Measurements from ENCODE around the gene MAN2B1.
A peak's percentile ranks its signal among the peaks of the same experiment; 100 is the strongest.
"Not testable (repeated sequence)": the region's sequence is repeated elsewhere in the genome, so short reads cannot be mapped to it uniquely, and the experiment has no call there.

The MAN2B1 gene

DNA sequence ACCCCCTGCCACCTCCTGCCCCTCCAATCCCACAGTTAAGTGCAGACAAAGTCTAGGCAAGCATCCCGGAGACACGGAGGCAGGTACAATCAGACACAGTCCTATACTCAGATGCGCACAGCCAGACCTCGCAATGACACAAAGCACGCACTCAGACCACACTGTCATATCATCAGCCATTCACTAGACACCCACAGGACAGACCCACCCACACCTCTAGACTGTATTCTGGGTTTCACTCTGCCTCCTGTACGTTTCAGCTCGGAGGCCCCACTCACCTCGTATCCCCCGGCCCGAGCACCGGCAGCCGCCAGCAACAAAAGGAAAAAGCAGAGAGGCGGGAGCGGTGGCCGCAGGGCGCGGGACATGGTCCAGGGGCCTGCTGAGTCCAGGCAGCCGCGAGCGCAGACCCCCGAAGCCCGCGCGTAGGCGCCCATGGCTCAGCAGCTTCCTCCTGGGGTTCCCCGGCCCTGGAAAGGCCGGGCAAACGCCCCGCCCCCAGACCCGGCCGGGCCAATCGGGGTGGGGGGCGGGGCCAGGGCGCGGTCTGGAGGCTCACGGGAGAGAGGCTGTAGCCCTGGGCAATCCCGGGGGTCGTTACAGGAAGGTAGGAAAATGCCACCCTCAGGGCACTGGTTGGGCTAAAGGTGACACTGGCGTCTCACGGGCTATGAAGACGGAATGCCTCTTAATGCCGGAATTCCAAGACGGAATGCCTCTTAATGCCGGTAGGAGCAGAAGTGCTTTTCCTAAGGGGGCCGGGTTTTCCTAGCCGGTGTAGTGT lies at the start of gene MAN2B1, which contains the start of gene WDR83:
MAN2B1 (minus strand) TSS at position 478 of the 784 bp plus-strand sequence; CDS start at position 437, 41 bp downstream.
WDR83 (plus strand) TSS at position 543 of the 784 bp plus-strand sequence. CDS start 2,984 bp downstream, outside the sequence.
- peak within 1 kb of the TSS; percentile 72; the same call in 1 of the 2 replicates for H3K27ac ChIP-seq
- no peak for TF ChIP-seq CTCF (conservative IDR thresholded peaks at IDR 0.05)

DNA sequence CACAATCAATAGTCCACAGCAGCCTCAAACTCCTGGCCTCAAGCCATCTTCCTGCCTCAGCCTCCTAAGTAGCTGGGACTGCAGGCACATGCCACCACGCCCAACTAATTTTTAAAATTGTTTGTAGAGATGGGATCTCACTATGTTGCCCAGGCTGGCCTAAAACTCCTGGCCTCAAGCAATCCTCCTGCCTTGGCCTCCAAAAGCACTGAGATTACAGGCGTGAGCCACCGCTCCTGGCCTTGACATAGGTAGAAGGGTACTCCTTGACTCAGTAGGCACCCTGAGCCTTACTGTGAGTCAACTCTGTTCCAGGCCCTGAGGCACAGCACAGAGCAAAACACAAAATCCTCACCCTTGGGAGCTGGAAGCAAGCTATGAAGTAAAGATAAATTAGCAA lies 49.4 kb upstream of the MAN2B1 start:
- H3K27ac ChIP-seq, result no peak overlapping the region
- TF ChIP-seq CTCF (conservative IDR thresholded peaks at IDR 0.05), result no peak

DNA sequence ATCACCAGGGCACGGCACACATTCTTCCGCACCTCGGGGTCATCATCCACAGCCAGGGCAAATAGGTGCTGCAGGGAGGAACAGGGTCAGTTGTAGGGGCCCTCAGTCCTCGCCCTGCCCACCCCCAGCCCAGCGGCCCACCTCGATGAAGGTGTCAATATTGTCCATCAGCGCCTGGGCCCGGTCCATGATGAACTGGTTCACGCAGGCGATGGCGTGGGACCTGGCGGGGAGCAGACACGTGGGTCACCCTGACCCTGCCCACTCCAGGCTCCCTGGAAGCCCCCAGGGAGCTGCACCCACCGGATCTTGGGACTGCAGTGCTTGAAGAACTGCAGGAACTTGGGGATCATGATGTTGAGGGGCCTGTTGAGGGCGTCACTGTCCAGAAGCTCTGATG lies 48.6 kb upstream of the MAN2B1 start:
- TF ChIP-seq CTCF (conservative IDR thresholded peaks at IDR 0.05), result no peak
- H3K27ac ChIP-seq, result no peak overlapping the region

GRCh38 chr19:12713304-12713703 lies 46.8 kb upstream of the MAN2B1 start:
- H3K27ac ChIP-seq, result not testable (repeated sequence)

DNA sequence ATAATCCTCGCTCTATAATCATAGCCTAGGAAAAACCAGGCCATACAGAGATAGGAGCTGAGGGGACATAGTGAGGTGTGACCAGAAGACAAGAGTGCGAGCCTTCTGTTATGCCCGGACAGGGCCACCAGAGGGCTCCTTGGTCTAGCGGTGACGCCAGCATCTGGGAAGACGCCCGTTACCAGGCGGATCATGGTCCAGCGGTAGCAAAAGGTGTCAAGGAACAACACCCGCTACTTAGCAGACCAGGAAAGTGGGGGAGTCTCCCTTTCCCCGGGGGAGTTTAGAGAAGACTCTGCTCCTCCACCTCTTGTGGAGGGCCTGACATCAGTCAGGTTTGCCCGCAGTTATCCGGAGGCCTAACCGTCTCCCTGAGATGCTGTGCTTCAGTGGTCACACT lies 45.5 kb upstream of the MAN2B1 start:
- H3K27ac ChIP-seq, result not testable (repeated sequence)
- peak; percentile 67 for TF ChIP-seq CTCF (conservative IDR thresholded peaks at IDR 0.05)

- no peak for TF ChIP-seq CTCF (conservative IDR thresholded peaks at IDR 0.05)
These were observed 44.6 kb upstream of the MAN2B1 start for GRCh38 chr19:12711187-12711586.

DNA sequence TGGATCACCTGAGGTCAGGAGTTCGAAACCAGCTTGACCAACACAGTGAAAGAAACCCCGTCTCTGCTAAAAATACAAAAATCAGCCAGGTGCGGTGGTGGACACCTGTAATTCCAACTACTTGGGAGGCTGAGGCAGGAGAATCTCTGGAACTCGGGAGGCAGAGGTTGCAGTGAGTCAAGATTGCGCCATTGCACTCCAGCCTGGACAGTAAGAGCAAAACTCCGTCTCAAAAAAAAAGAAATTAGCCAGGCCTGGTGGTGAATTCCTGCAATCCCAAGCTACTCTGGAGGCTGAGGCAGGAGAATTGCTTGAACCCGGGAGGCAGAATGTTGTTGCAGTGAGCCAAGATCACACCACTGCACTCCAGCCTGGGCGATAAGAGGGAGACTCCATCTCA lies 42.1 kb upstream of the MAN2B1 start:
- no peak for TF ChIP-seq CTCF (conservative IDR thresholded peaks at IDR 0.05)
- no peak overlapping the region for H3K27ac ChIP-seq

More at GRCh38 chr19:12711187-12711586, 44.6 kb upstream of the MAN2B1 start:
- H3K27ac ChIP-seq, result no peak overlapping the region

DNA sequence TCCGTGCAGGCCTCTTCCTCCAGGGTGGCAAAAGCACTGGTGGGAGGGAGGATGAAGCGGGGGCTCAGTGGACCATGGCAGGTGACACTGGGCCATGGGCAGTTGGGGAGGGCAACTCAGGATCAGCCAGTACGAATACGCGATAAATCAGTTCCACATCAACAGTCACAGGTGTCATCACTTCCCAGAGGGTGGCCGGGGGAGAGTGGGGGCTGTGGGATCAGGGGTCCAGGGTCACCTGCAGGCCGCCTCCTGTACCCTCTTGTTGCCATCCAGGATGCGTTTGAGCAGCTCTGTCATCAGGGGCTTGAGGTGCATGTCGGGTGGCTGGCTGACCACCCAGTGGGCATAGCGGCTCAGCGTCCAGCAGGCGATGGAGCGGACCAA lies 39.8 kb upstream of the MAN2B1 start:
- no peak overlapping the region for H3K27ac ChIP-seq
- TF ChIP-seq CTCF (conservative IDR thresholded peaks at IDR 0.05), result no peak
